ENCODE measurements around the gene ANKHD1. TPM values are rescaled to one million over a fixed set of nuclear protein-coding genes. Genes with fewer than 3 reads are reported as not detected.

The ANKHD1 gene
- total and polyA plus RNA-seq, 9 of the 15 experiments (the other 6 are each of a cell fraction or from before 2014, with no cell fraction given): 38.9 to 138 (median 78.7) TPM

DNA sequence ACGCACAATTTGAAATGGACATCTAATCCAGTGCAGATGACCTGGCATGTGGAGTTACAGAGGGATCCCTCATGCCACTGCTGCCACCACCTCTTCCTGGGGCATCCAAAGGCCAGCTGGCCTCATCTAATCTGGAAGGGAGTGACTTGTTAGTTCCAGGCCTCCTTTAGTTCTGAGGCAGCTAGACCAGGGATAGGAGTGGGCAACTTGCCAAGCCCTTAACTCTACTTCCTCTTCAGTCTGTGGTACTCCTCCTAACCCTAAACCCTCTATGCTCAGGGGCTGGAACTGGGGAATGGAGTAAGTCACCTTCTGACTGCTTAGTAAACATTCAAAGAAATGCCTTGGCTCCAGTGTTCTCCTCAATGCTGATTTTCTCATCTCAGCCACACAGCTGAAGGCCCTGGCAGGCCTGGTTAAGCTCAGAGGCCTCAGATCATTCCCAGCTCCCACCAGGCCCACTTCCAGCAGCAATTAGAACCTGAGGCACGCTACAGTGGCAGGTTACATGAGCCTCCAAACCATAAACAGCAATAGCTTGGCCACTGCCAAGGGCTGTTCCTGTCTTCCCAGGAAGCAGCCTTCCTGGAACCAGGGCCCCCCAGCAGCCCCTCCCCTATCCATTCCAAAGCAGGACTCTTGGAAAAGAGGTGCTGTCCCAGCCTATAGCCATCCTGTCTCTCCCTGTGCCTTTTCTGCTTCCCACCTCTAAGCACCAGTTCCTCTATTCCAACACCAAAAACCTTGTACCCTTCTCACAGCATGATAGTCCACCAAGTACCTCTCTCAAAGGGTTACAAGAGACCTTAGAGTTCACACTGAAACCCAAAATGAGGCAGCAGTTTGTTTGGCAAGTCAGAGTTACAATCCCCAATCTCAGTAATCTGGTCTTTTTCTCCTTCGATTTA lies 147.9 kb downstream of the ANKHD1 start (continued):
- TF ChIP-seq ZBTB11 (CRISPR knock-in tag; IDR thresholded peaks at IDR 0.05) (no peak), FOXJ2 (tag; IDR thresholded peaks at IDR 0.05) (no peak), NCOA6 (IDR thresholded peaks at IDR 0.05) (no peak), CBX3 (IDR thresholded peaks at IDR 0.05; ENCODE audit: borderline replicate concordance in 1 of 2, low read length in 2 of 2) (peak in 1 of 2 experiments; percentile 30; a peak in 1 of 3 replicates), ETV1 (tag; conservative IDR thresholded peaks at IDR 0.05; ENCODE audit: low read depth) (0 out of 2 replicates have a peak, but pooled peaks have one; percentile 30), TRIM24 (IDR thresholded peaks at IDR 0.05) (no peak), TAF15 (IDR thresholded peaks at IDR 0.05; ENCODE audit: low read depth, low read length) (no peak), ZBTB12 (CRISPR knock-in tag; IDR thresholded peaks at IDR 0.05) (no peak), E4F1 (CRISPR knock-in tag; IDR thresholded peaks at IDR 0.05; ENCODE audit: borderline replicate concordance) (no peak), ZNF24 (IDR thresholded peaks at IDR 0.05) (no peak), GABPB1 (CRISPR knock-in tag; IDR thresholded peaks at IDR 0.05) (0 out of 2 replicates have a peak, but pooled peaks have one; percentile 17), KDM2B (CRISPR knock-in tag; IDR thresholded peaks at IDR 0.05) (no peak), NRF1 (conservative IDR thresholded peaks at IDR 0.05 in 1 of 2, IDR thresholded peaks at IDR 0.05 in 1 of 2) (peak; percentile 36 to 53; a peak in 3 of 4 replicates)
- TF ChIP-seq, protein P1, sequence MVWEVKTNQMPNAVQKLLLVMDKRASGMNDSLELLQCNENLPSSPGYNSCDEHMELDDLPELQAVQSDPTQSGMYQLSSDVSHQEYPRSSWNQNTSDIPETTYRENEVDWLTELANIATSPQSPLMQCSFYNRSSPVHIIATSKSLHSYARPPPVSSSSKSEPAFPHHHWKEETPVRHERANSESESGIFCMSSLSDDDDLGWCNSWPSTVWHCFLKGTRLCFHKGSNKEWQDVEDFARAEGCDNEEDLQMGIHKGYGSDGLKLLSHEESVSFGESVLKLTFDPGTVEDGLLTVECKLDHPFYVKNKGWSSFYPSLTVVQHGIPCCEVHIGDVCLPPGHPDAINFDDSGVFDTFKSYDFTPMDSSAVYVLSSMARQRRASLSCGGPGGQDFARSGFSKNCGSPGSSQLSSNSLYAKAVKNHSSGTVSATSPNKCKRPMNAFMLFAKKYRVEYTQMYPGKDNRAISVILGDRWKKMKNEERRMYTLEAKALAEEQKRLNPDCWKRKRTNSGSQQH (CRISPR knock-in tag; IDR thresholded peaks at IDR 0.05): 0 out of 2 replicates have a peak, but pooled peaks have one; percentile 39
